ENCODE results near the gene ENTPD1. TPM values are rescaled to one million over a fixed set of nuclear protein-coding genes. Genes with fewer than 3 reads are reported as not detected.

ENTPD1 gene
- total RNA-seq, 4 donors from 2014 or later: 7.5 to 39.4 (median 22.2) TPM

- no peak for DNase-seq (ENCODE audit: low spot score)
- no peak for TF ChIP-seq CTCF (IDR thresholded peaks at IDR 0.05)
- ATAC-seq (ENCODE audit: low FRiP score): no peak
Observed at GRCh38 chr10:95790982-95791381, 35.0 kb downstream of the ENTPD1 start.

- no peak for TF ChIP-seq CTCF (IDR thresholded peaks at IDR 0.05)
- no peak for DNase-seq (ENCODE audit: low spot score)
- ATAC-seq (ENCODE audit: low FRiP score): no peak
Observed at GRCh38 chr10:95791425-95791979, 35.5 kb downstream of the ENTPD1 start.

GRCh38 chr10:95792211-95792780, 36.3 kb downstream of the ENTPD1 start:
- ATAC-seq (ENCODE audit: low FRiP score): no peak
- TF ChIP-seq CTCF (IDR thresholded peaks at IDR 0.05): no peak
- DNase-seq (ENCODE audit: low spot score): no peak

GRCh38 chr10:95792874-95793285, 36.9 kb downstream of the ENTPD1 start:
- ATAC-seq (ENCODE audit: low FRiP score) (peak; percentile 67), DNase-seq (ENCODE audit: low spot score) (no peak)
- no peak for TF ChIP-seq CTCF (IDR thresholded peaks at IDR 0.05)

- TF ChIP-seq CTCF (IDR thresholded peaks at IDR 0.05): no peak
- DNase-seq (ENCODE audit: low spot score): no peak
- no peak for ATAC-seq (ENCODE audit: low FRiP score)
Observed at GRCh38 chr10:95793401-95794045, 37.6 kb downstream of the ENTPD1 start.

- no peak for TF ChIP-seq CTCF (IDR thresholded peaks at IDR 0.05)
- ATAC-seq (ENCODE audit: low FRiP score) (no peak), DNase-seq (ENCODE audit: low spot score) (no peak)
Observed at GRCh38 chr10:95794195-95794594, 38.2 kb downstream of the ENTPD1 start.

GRCh38 chr10:95795602-95796001, 39.6 kb downstream of the ENTPD1 start:
- TF ChIP-seq CTCF (IDR thresholded peaks at IDR 0.05): no peak
- DNase-seq (ENCODE audit: low spot score) (no peak), ATAC-seq (ENCODE audit: low FRiP score) (no peak)

Measured in omental fat pad (tissue), 4 donors.